UCSD-AML1 (cell line): ENCODE data around the gene OR6C3.
"Not testable (repeated sequence)": the region's sequence is repeated elsewhere in the genome, so short reads cannot be mapped to it uniquely, and the experiment has no call there.

ENCODE experiments used
- DNase-seq: peaks from one replicate; lab custom pipeline; 2025; ENCODE audit not compliant: unreplicated experiment; lab: John Stamatoyannopoulos, UW

Gene OR6C3

DNA sequence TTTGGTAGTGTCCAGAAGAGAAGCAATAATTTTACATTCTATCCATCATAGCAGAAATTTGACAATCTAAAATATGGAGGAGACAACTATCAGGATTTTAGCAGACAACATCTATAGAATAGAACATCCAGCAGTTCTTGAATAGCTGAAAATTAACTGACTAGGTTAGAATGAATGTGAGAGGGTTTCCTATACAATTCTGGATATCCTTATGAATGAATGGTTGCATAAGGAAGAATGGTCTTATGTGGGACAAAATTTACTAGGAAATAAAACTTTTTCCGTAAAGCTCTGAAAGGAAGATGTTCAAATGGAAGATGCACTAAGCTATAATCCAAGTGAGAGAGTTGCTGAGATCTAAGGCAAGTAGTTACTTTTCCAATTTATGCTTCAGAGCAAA is at the start of gene OR6C3:
OR6C3 (plus strand) TSS at position 301 of the 400 bp plus-strand sequence. CDS start 955 bp downstream, outside the sequence.
- DNase-seq, result no peak

- no peak for DNase-seq
Observed at GRCh38 chr12:55280991-55281390, 49.6 kb upstream of the OR6C3 start.

GRCh38 chr12:55289999-55290398 is 40.5 kb upstream of the OR6C3 start:
- DNase-seq, result no peak

DNA sequence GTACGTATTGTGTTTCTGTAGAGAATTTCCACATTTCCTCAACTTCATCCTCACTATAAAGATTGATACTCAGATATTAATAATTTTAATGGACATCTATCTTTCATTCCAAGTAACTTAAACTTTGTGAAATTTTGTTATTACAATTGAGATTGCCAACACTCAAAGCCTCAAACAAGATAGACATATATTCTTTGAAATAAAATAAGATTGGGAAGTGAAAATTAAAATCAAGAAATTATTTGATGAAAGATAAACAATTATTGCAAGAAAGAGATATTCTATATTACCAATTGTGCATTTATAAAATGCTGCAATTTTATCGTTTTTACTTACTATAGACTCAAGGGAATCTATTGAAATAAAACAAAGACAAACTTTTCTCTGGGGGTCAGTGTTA is 34.1 kb upstream of the OR6C3 start, which contains the start of gene OR6C6:
OR6C6 (minus strand) TSS at position 101 of the 400 bp plus-strand sequence. CDS start 1,337 bp downstream, outside the sequence.
- no peak for DNase-seq

DNA sequence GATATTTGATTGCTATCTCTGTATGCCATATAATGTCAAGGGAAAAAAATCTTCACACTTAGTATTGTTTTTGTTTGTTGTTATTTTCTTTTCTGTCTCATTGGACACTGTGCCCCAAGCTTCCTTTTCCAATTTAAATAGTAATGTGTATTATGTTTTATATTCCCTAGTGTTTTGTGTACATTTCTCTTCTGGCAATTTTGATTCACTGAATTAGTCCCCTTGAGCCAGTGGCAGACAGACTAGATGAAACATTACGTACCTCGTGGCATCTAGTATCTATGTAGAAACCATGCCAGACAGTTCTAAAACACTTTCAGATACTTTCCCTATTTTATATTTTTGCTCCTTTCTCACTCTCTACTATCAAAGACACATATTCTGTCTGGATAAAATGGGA is 16.5 kb upstream of the OR6C3 start, which contains the start of gene OR6C1:
OR6C1 (plus strand) TSS at position 301 of the 400 bp plus-strand sequence. CDS start 6,257 bp downstream, outside the sequence.
- no peak for DNase-seq

GRCh38 chr12:55320201-55320600 is 10.3 kb upstream of the OR6C3 start:
- no peak for DNase-seq

GRCh38 chr12:55325801-55326200 is 4.7 kb upstream of the OR6C3 start:
- not testable (repeated sequence) for DNase-seq

DNA sequence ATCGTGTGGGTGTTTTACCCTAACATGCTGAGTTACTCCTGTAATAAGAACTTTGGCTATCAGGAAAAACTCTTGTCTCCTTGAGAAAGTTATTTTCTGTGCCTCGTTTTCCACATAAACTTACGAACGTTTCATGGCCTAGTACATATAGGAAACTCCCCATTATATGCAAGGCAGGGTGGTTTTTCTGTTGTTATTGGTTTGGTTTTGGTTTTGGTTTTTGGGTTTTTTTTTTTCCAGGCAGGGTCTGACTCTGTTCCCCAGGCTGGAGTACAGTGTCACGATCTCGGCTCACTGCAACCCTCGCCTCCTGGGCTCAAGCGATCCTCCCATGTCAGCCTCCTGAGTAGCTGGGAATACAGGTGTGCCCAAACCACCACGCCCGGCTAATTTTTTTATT is 5.5 kb downstream of the OR6C3 start:
- no peak for DNase-seq

GRCh38 chr12:55355338-55355737 is 24.8 kb downstream of the OR6C3 start:
- not testable (repeated sequence) for DNase-seq

DNA sequence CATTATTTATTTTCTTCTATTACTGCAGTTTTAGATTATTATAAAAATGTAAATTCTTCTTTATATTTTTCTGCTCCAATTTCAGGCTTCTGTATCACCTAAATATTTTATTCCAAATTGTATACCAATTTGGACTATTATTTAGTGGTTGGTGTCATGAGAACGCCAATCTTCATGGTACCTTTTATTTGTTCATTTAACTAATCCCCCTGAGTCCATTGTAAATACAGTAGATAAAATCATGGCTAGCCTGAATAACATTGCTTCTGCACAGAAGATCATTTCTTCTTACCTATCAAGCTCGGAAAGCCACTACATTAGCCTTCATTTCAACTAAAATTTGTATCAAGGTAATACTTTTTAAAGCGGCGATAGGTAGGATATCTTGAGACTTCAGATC is 32.1 kb downstream of the OR6C3 start, which contains the start of gene OR6C75:
OR6C75 (plus strand) TSS at position 301 of the 400 bp plus-strand sequence. CDS start 2,136 bp downstream, outside the sequence.
- DNase-seq, result no peak

DNA sequence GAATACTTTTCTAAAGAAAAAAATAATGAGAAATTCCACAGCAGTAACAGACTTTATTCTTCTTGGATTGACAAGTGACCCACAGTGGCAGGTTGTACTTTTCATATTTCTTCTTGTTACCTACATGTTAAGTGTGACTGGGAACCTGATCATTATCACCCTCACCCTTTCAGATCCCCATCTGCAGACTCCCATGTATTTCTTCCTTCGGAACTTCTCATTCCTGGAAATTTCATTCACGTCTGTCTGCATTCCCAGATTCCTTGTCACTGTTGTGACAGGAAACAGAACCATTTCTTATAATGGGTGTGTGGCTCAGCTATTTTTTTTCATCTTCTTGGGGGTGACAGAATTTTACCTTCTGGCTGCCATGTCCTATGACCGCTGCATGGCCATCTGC is 34.5 kb downstream of the OR6C3 start:
- no peak for DNase-seq

DNA sequence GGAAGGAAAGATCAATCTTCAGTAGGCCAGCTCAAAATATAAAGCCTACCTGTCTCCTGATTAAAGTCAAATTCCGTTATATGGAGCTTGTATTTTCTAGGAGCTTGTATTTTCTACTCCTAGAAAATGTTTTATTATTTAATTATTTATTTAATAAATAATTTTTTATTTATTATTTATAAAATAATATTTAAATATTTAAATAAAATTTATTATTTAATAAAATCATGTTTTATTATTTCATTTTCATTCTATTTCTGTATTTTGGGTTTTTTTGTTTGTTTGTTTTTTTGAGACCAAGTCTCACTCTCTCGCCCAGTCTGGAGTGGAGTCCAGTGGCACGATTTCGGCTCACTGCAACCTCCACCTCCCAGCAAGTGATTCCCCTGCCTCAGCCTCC is 42.0 kb downstream of the OR6C3 start:
- no peak for DNase-seq
